SK-N-SH treated with all-trans-retinoic acid at 6 μM for 48 hours (cell line): ENCODE results near the gene CYB561.

Experiments used
- ARNTL ChIP-seq: fragments of 450-650 bp; formaldehyde crosslinking; IDR thresholded peaks from 2 replicates; pipeline ENCODE4 v1.5.0; 2020; ENCODE audit warnings: low read depth, mild to moderate bottlenecking, moderate library complexity, borderline replicate concordance
- CREB5 ChIP-seq: fragments of 250-450 bp; sonication (Bioruptor Pico); IDR thresholded peaks from 2 replicates; pipeline ENCODE4 v1.5.1; 2020; ENCODE audit warnings: low read depth, mild to moderate bottlenecking, moderate library complexity
- ESRRG ChIP-seq: fragments of 250-450 bp; sonication (Bioruptor Pico); IDR thresholded peaks from 2 replicates; pipeline ENCODE4 v1.6.1; 2021; ENCODE audit warnings: mild to moderate bottlenecking
- GLIS3 ChIP-seq: fragments of 250-450 bp; sonication (Bioruptor Pico); IDR thresholded peaks from 2 replicates; pipeline ENCODE4 v1.5.0; 2020; ENCODE audit warnings: mild to moderate bottlenecking, moderate library complexity
- ISL1 ChIP-seq: fragments of 250-450 bp; sonication (Bioruptor Pico); IDR thresholded peaks from 2 replicates; pipeline ENCODE4 v2.1.2; 2022; ENCODE audit warnings: mild to moderate bottlenecking, moderate library complexity
- PATZ1 ChIP-seq: fragments of 250-450 bp; sonication (Bioruptor Pico); IDR thresholded peaks from 2 replicates; pipeline ENCODE4 v1.8.0; 2020; ENCODE audit warnings: mild to moderate bottlenecking, moderate library complexity, borderline replicate concordance
- POU6F1 ChIP-seq: fragments of 250-450 bp; sonication (Bioruptor Pico); IDR thresholded peaks from 2 replicates; pipeline ENCODE4 v1.8.0; 2021; ENCODE audit warnings: low read depth, mild to moderate bottlenecking, moderate library complexity, borderline replicate concordance
- PPARA ChIP-seq: fragments of 250-450 bp; sonication (Bioruptor Pico); IDR thresholded peaks from 2 replicates; pipeline ENCODE4 v1.5.0; 2020; ENCODE audit warnings: mild to moderate bottlenecking, borderline replicate concordance
- RARB ChIP-seq: fragments of 250-450 bp; sonication (Bioruptor Pico); IDR thresholded peaks from 2 replicates; pipeline ENCODE4 v1.8.0; 2021; ENCODE audit warnings: mild to moderate bottlenecking, moderate library complexity
- ZFP30 ChIP-seq: fragments of 450-650 bp; formaldehyde crosslinking; IDR thresholded peaks from 2 replicates; pipeline ENCODE4 v1.5.0; 2022; ENCODE audit warnings: mild to moderate bottlenecking, moderate library complexity
- ZNF70 ChIP-seq: fragments of 450-650 bp; formaldehyde crosslinking; IDR thresholded peaks from 2 replicates; pipeline ENCODE4 v1.5.0; 2020; ENCODE audit warnings: mild to moderate bottlenecking, moderate library complexity

- no peak for TF ChIP-seq ARNTL (CRISPR knock-in tag)
- TF ChIP-seq GLIS3 (CRISPR knock-in tag) = no peak
- no peak for TF ChIP-seq RARB (CRISPR knock-in tag)
- no peak for TF ChIP-seq PATZ1
- TF ChIP-seq POU6F1 = no peak
- TF ChIP-seq ZNF70 (CRISPR knock-in tag) = no peak
- TF ChIP-seq ESRRG (CRISPR knock-in tag) = no peak
- no peak for TF ChIP-seq ZFP30 (CRISPR knock-in tag)
- TF ChIP-seq PPARA (CRISPR knock-in tag) = no peak
- no peak for TF ChIP-seq CREB5
- TF ChIP-seq ISL1 (CRISPR knock-in tag) = no peak
Measured at GRCh38 chr17:63429766-63430165, 16.3 kb downstream of the CYB561 start.
